H9 (cell line): ENCODE results near the gene PPP1R26. TPM values are rescaled to one million over a fixed set of nuclear protein-coding genes. Genes with fewer than 3 reads are reported as not detected.

Source experiments
- DNase-seq: peaks from one replicate; pipeline ENCODE4 v3.0.0-alpha.2; 2017
- H2AFZ ChIP-seq: one replicate; pipeline ENCODE4 v1.6.1; 2013; ENCODE audit warnings: mild to moderate bottlenecking, low read length, control low read depth, moderate library complexity
- H2AK5ac ChIP-seq: 2 replicates; pipeline ENCODE4 v1.6.1; 2013; ENCODE audit warnings: low read length, control low read depth, mixed read lengths; ENCODE audit not compliant: insufficient read length
- H2BK120ac ChIP-seq: one replicate; pipeline ENCODE4 v1.6.1; 2013; ENCODE audit warnings: low read depth, mild to moderate bottlenecking, low read length, control low read depth, inconsistent platforms; ENCODE audit not compliant: poor library complexity, severe bottlenecking
- H2BK12ac ChIP-seq: 2 replicates; pipeline ENCODE4 v1.6.1; 2013; ENCODE audit warnings: low read length, control low read depth, mixed read lengths, low read depth; ENCODE audit not compliant: insufficient read length
- H2BK15ac ChIP-seq: 2 replicates; pipeline ENCODE4 v1.6.1; 2013; ENCODE audit warnings: low read depth, low read length, control low read depth
- H2BK20ac ChIP-seq: one replicate; pipeline ENCODE4 v1.6.1; 2013; ENCODE audit warnings: low read depth, mild to moderate bottlenecking, low read length, control low read depth, inconsistent platforms; ENCODE audit not compliant: poor library complexity, severe bottlenecking
- H2BK5ac ChIP-seq: 2 replicates; pipeline ENCODE4 v1.6.1; 2013; ENCODE audit warnings: low read length, control low read depth, mixed read lengths; ENCODE audit not compliant: insufficient read length
- H3K14ac ChIP-seq: 2 replicates; pipeline ENCODE4 v1.6.1; 2013; ENCODE audit warnings: low read length, control low read depth; ENCODE audit not compliant: insufficient read depth
- H3K18ac ChIP-seq: 2 replicates; pipeline ENCODE4 v1.6.1; 2013; ENCODE audit warnings: low read depth, mild to moderate bottlenecking, mixed read lengths, low read length, control low read depth; ENCODE audit not compliant: insufficient read length
- H3K23ac ChIP-seq: 2 replicates; pipeline ENCODE4 v1.6.1; 2013; ENCODE audit warnings: low read length, control low read depth, mixed read lengths, low read depth; ENCODE audit not compliant: insufficient read length
- H3K23me2 ChIP-seq: 2 replicates; pipeline ENCODE4 v1.6.1; 2013; ENCODE audit warnings: low read depth, mild to moderate bottlenecking, mixed read lengths, low read length, control low read depth; ENCODE audit not compliant: insufficient read length, poor library complexity, severe bottlenecking
- H3K27ac ChIP-seq: 2 replicates; pipeline ENCODE4 v1.5.1; 2013; ENCODE audit warnings: low read length, control low read depth, mixed read lengths, low read depth; ENCODE audit not compliant: insufficient read length
- H3K27me3 ChIP-seq: 2 replicates; pipeline ENCODE4 v1.6.1; 2013; ENCODE audit warnings: low read length, control low read depth, inconsistent platforms; ENCODE audit not compliant: insufficient read depth
- H3K4ac ChIP-seq: 2 replicates; pipeline ENCODE4 v1.6.1; 2013; ENCODE audit warnings: low read depth, mild to moderate bottlenecking, control low read depth, inconsistent platforms, low read length, moderate library complexity
- H3K4me1 ChIP-seq: 2 replicates; pipeline ENCODE4 v1.6.1; 2013; ENCODE audit warnings: low read length, control low read depth, inconsistent platforms; ENCODE audit not compliant: insufficient read depth
- H3K4me2 ChIP-seq: 2 replicates; pipeline ENCODE4 v1.6.1; 2013; ENCODE audit warnings: low read length, control low read depth, mixed read lengths; ENCODE audit not compliant: insufficient read length, insufficient read depth
- H3K56ac ChIP-seq: 2 replicates; pipeline ENCODE4 v1.6.1; 2013; ENCODE audit warnings: low read depth, mild to moderate bottlenecking, mixed read lengths, low read length, control low read depth; ENCODE audit not compliant: insufficient read length
- H3K79me1 ChIP-seq: 2 replicates; pipeline ENCODE4 v1.6.1; 2013; ENCODE audit warnings: low read depth, mild to moderate bottlenecking, moderate library complexity, low read length, control low read depth, inconsistent platforms; ENCODE audit not compliant: insufficient read depth, poor library complexity, severe bottlenecking
- H3K79me2 ChIP-seq: 2 replicates; pipeline ENCODE4 v1.6.1; 2013; ENCODE audit warnings: low read length, control low read depth, inconsistent platforms; ENCODE audit not compliant: insufficient read depth
- H3K9ac ChIP-seq: 2 replicates; pipeline ENCODE4 v1.6.1; 2013; ENCODE audit warnings: low read length, control low read depth, mixed read lengths; ENCODE audit not compliant: insufficient read length; ENCODE audit errors: extremely low read depth
- H3K9me3 ChIP-seq: one replicate; pipeline ENCODE4 v1.6.1; 2013; ENCODE audit warnings: low read depth, low read length, inconsistent platforms; ENCODE audit not compliant: control insufficient read depth
- H3T11ph ChIP-seq: one replicate; pipeline ENCODE4 v1.6.1; 2013; ENCODE audit warnings: mild to moderate bottlenecking, low read length, control low read depth, inconsistent platforms
- H4K20me1 ChIP-seq: one replicate; pipeline ENCODE4 v1.6.1; 2013; ENCODE audit not compliant: control insufficient read depth, insufficient read length, insufficient read depth
- H4K5ac ChIP-seq: 2 replicates; pipeline ENCODE4 v1.6.1; 2013; ENCODE audit warnings: low read depth, mild to moderate bottlenecking, mixed read lengths, low read length, control low read depth; ENCODE audit not compliant: insufficient read length
- H4K8ac ChIP-seq: replicated peaks from 2 replicates; pipeline ENCODE4 v1.6.1; 2013; ENCODE audit warnings: low read length, control low read depth, mixed read lengths, low read depth; ENCODE audit not compliant: insufficient read length
- H4K91ac ChIP-seq: 2 replicates; pipeline ENCODE4 v1.6.1; 2013; ENCODE audit warnings: low read depth, mild to moderate bottlenecking, moderate library complexity, mixed read lengths, low read length, control low read depth; ENCODE audit not compliant: insufficient read length
- H3K27ac Mint-ChIP-seq, 3 experiments: 2 replicates in 2 of 3; 3 replicates in 1 of 3; pipeline ENCODE4 v1.8.0; 2020 to 2021; ENCODE audit warnings: mixed read lengths in 3 of 3, mild to moderate bottlenecking in 1 of 3, moderate library complexity in 1 of 3
- H3K27me3 Mint-ChIP-seq: 2 replicates; pipeline ENCODE4 v1.8.0; 2021; ENCODE audit warnings: low read depth, mild to moderate bottlenecking, moderate library complexity, mixed read lengths
- H3K36me3 Mint-ChIP-seq, 3 experiments: 2 replicates in 2 of 3; 3 replicates in 1 of 3; pipeline ENCODE4 v1.8.0; 2020 to 2021; ENCODE audit warnings: low read depth in 3 of 3, mixed read lengths in 3 of 3; ENCODE audit not compliant: insufficient read depth in 1 of 3
- H3K4me1 Mint-ChIP-seq, 2 experiments: 2 replicates each; pipeline ENCODE4 v1.8.0; 2020; ENCODE audit warnings: mixed read lengths in 2 of 2
- H3K4me3 Mint-ChIP-seq, 2 experiments: 2 replicates in 1 of 2; 3 replicates in 1 of 2; pipeline ENCODE4 v1.8.0; 2020 to 2021; ENCODE audit warnings: mild to moderate bottlenecking in 2 of 2, mixed read lengths in 2 of 2, moderate library complexity in 1 of 2
- H3K9me3 Mint-ChIP-seq, 2 experiments: 2 replicates in 1 of 2; 3 replicates in 1 of 2; pipeline ENCODE4 v1.8.0; 2020; ENCODE audit warnings: mild to moderate bottlenecking in 2 of 2, mixed read lengths in 2 of 2, moderate library complexity in 1 of 2
- CTCF ChIP-seq: fragments of 200-600 bp; sonication (generic); conservative IDR thresholded peaks from 3 replicates; pipeline ENCODE4 v1.8.0; 2021; ENCODE audit warnings: antibody characterized with exemption, mild to moderate bottlenecking
- WGBS: extraction: QIAGEN DNeasy Blood & Tissue Kit; methylation state at CpG from one replicate; pipeline ENCODE4 v1.1.7; 2013; ENCODE audit warnings: missing lambda C conversion rate, low lambda C conversion rate, mixed read lengths; ENCODE audit not compliant: insufficient read length; ENCODE audit errors: extremely low coverage; 5-methylcytosine and 5-hydroxymethylcytosine counted together
- total RNA-seq: library from RNA; stranded (reverse); gene quantifications from 2 replicates; pipeline ENCODE4 v1.2.1, GENCODE V29; 2021

Gene PPP1R26
- total RNA-seq, 1 experiment from 2014 or later, result 38.0 TPM

DNA sequence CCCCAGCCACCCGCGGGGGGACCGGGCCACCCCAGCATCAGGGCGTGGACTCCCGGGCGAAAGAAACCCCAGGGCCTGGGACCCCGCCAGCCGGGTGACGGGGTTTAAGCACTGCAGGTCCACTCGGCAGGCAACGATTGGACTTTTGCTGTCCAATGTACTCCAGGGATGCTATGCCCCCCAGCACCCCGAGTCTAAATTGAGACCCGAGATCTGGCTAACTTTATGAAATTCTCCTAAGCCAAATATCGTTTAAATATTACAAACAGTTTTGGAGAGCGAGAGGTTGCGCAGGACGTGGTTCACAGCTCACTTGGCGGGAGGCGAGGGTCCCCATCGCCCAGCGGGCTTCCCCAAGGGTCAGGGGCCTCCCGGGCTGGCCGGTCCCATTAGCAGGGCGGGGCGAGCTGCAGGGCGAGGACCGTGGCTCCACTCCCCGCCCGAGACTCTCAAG, 20.5 kb downstream of the PPP1R26 start:
- H3K4ac ChIP-seq, result no peak overlapping the region
- WGBS, result no CpG with 5 or more reads among the region's 29 CpGs
- no peak overlapping the region for H2AK5ac ChIP-seq
- no peak for TF ChIP-seq CTCF
- H2BK5ac ChIP-seq, result no peak overlapping the region
- no peaks in the 10 kb centered on the region; the same call in 1 of the 2 replicates for H3K4me1 ChIP-seq
- H4K5ac ChIP-seq, result no peak overlapping the region
- no peak overlapping the region for H2BK15ac ChIP-seq
- H3K18ac ChIP-seq, result no peak overlapping the region
- H3K23ac ChIP-seq, result no peak overlapping the region
- H3K79me1 ChIP-seq, result no peaks in the 10 kb centered on the region
- peaks cover 16% of the 10 kb centered on the region for H3K23me2 ChIP-seq
- no peak overlapping the region for H3K27ac ChIP-seq
- H2BK20ac ChIP-seq, result no peak overlapping the region
- H3T11ph ChIP-seq, result no peak overlapping the region
- H3K56ac ChIP-seq, result no peak overlapping the region
- H2BK12ac ChIP-seq, result no peak overlapping the region
- H2BK120ac ChIP-seq, result no peak overlapping the region
- no peak overlapping the region for H3K9ac ChIP-seq
- no peaks in the 10 kb centered on the region; a peak in 1 of 5 replicates for H3K9me3 Mint-ChIP-seq
- H4K8ac ChIP-seq, result no peak overlapping the region
- peaks cover 7 to 12% of the 10 kb centered on the region in 2 experiments for H3K4me1 Mint-ChIP-seq
- no peak overlapping the region for H3K27ac Mint-ChIP-seq
- no peaks in the 10 kb centered on the region for H4K20me1 ChIP-seq
- no peaks in the 10 kb centered on the region for H3K9me3 ChIP-seq
- no peak overlapping the region for H3K14ac ChIP-seq
- peaks cover 16 to 37% (median 36%) of the 10 kb centered on the region in 3 experiments; a peak in 6 of 7 replicates for H3K36me3 Mint-ChIP-seq
- H3K4me2 ChIP-seq, result peak overlapping the region; percentile 72
- DNase-seq, result no peak
- no peaks in the 10 kb centered on the region for H3K79me2 ChIP-seq
- no peak overlapping the region for H4K91ac ChIP-seq
- H3K27me3 ChIP-seq, result no peaks in the 10 kb centered on the region
- peaks cover 12% of the 10 kb centered on the region for H3K27me3 Mint-ChIP-seq
- H3K4me3 Mint-ChIP-seq, result peak overlapping the region; percentile 91 to 92
- H2AFZ ChIP-seq, result no peak overlapping the region
